Measurements from ENCODE around the gene PARP6.

- TF ChIP-seq POLR2AphosphoS5 (IDR thresholded peaks at IDR 0.05; ENCODE audit: low read depth, low read length) (no peak), POLR2A (IDR thresholded peaks at IDR 0.05; ENCODE audit: low read depth, low read length) (no peak)
Measured at GRCh38 chr15:72289597-72290325, 17.4 kb upstream of the PARP6 start.
